H7 (cell line): ENCODE results near the gene SRSF2. TPM values are rescaled to one million over a fixed set of nuclear protein-coding genes. Genes with fewer than 3 reads are reported as not detected.

ENCODE experiments used
- DNase-seq: peaks from one replicate; pipeline ENCODE4 v3.0.0; 2012
- H3K27me3 ChIP-seq: 2 replicates; pipeline ENCODE4 v1.6.0; 2011; ENCODE audit warnings: mild to moderate bottlenecking, low read length; ENCODE audit not compliant: control insufficient read depth, insufficient read depth
- H3K36me3 ChIP-seq: replicated peaks from 2 replicates; pipeline ENCODE4 v1.5.1; 2011; ENCODE audit warnings: low read length; ENCODE audit not compliant: control insufficient read depth, insufficient read depth
- H3K4me3 ChIP-seq: 2 replicates; pipeline ENCODE4 v1.5.1; 2011; ENCODE audit warnings: low read depth, mild to moderate bottlenecking, control low read depth, low read length, moderate library complexity; ENCODE audit not compliant: insufficient read depth
- total RNA-seq: library from RNA; depleted of rRNA; stranded (reverse); fragments of >200 nt; shearing (Covaris generic); gene quantifications from 2 replicates; pipeline ENCODE4 v1.2.3, GENCODE V29; 2014; rRNA removed

The SRSF2 gene
- total RNA-seq, 1 experiment from 2014 or later: 489 TPM

DNA sequence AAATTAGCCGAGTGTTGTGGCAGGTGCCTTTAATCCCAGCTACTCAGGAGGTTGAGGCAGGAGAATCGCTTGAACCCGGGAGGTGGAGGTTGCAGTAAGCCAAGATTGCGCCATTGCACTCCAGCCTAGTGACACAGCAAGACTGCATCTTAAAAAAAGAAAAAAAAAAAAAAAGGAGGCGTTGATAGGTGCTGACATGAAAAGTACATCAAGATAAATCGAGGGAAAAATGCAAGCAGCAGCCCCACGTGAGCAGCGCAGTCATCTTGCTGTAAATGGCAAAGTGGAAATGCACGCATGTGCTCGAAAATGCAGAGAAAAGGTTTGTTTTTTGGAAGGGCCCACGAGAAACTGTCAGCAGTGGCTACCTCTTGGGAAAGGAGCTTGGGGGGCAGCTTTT lies 47.3 kb downstream of the SRSF2 start:
- H3K36me3 ChIP-seq: no peaks in the 10 kb centered on the region
- no peaks in the 10 kb centered on the region for H3K27me3 ChIP-seq
- no peak for DNase-seq
- H3K4me3 ChIP-seq: no peak overlapping the region

DNA sequence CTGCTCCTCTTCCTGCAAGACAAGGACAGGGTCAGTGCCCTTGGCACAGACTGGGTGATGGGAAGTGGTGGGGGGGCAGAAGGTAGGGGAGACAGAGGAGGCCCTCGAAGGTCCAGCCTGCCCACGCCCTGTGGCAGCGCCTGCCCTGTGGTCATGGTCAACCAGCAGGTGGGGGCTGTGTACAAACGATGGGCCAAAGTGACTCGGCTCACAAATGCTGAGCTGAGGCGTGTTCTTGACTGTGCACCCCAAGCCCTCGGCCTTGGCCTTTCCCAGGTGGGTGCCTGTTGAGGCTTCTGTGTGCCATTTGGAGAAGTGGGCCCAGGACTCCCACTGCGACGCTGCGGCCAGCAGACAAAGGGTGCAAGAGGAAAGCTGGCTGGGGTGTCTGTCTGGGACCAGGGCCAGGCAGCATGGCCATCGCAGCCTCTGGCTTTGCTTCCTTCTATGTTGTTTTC lies 48.9 kb downstream of the SRSF2 start:
- no peaks in the 10 kb centered on the region for H3K36me3 ChIP-seq
- no peaks in the 10 kb centered on the region for H3K27me3 ChIP-seq
- no peak for DNase-seq

DNA sequence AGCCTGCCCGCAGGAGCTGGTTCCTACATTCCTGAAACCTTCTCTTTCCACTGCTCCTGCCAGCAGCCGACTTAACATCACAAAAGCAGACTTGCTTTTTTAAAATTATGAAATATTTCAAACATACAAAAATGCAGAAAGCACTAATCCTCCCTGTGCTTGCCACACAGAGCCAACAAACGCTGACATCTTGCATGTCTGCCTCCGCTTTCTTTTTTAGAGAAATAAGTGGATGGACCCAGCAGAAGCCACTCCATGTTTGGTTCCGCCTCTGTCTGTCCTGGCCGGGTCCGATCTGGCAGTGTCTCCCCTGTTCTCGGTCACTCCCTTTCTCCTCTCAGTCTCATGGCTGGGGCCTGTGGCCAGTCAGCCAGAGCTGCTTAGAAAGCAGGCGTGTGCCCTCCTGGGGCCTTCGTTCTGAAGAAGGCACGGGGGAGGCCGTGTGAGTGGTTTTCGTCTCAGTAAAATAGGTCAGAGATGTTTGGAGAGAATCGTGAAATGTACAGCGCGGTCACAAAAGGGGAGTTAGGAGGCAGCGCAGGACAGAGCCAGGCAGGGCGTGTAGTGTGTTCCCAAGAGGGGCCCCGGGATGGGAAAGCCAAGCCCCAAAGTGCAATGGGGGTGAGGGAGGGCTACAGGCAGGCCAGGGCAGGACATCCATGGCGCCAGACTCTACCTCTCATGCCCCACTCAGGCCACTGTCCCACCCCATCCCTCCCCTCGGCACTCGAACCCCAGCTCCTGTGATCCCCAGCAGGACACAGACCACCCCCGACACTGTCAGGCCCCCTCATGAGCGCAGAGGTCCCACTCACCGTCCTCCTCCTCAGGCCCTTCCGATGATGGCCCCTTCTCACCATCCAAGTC lies 49.6 kb downstream of the SRSF2 start:
- no peak overlapping the region for H3K4me3 ChIP-seq
- no peaks in the 10 kb centered on the region for H3K36me3 ChIP-seq

More for the DNA sequence above, 48.9 kb downstream of the SRSF2 start:
- no peak overlapping the region for H3K4me3 ChIP-seq

DNA sequence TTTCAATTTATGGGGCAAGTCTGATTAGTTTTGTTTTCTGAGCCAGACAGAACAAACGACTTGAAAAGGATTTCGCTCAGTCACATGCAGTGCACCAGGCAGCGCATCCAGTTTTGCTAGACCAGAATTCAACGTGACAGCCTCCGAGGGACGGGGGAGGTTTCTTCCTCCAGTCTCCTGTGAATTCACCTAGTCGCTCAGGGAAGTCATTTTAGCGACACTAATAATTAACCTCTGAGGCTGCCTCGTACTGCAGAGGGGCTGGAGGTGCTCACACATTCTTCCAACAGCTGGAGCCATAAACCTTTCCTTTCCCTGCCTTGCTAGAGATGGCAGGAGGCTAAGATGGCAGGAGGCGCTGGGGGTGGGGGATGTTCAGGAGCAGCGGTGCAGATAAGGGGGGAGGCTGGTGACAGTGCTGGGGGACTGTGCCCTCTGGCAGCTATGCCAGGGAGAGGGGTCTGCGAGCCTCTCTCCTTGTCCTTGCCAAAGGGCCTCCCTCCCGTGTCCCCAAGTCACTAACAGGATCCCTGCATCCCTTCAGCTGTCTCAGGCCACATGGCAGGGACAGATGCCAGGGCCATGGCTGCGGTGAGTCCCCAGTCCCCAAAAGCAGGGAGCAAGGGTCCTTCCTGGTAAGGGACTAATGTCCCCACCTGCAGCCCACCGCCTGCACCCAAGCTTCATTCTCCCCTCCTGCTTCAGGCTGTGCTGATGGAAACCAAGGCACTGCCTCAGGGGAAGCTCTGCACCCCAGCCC lies 50.4 kb downstream of the SRSF2 start:
- no peak overlapping the region for H3K4me3 ChIP-seq
- H3K36me3 ChIP-seq: no peaks in the 10 kb centered on the region
- peak; percentile 55 for DNase-seq
- no peaks in the 10 kb centered on the region for H3K27me3 ChIP-seq

More for the DNA sequence above, 49.6 kb downstream of the SRSF2 start:
- DNase-seq: peak; percentile 58
- no peaks in the 10 kb centered on the region for H3K27me3 ChIP-seq

DNA sequence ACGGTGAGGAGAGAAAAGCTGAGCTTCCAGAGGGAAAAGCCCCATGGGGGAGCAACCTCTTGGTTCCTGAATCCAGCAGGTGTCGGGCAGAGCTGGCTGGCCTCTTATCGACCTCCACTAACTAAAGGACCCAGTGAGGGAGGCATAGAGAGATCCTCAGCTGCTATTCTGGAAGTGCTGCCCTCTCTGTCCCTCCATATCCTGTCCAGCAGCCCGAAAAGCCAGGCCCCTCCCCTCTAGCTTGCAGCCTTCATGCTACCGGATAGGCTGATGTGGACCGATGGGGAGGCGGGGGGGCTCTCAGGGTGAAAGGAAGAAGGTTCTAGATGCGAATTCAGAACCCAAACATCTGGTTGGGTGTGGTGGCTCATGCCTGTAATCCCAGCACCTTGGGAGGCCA lies 51.3 kb downstream of the SRSF2 start:
- H3K4me3 ChIP-seq: no peak overlapping the region
- DNase-seq: peak; percentile 56
- H3K27me3 ChIP-seq: no peaks in the 10 kb centered on the region
- no peaks in the 10 kb centered on the region for H3K36me3 ChIP-seq

DNA sequence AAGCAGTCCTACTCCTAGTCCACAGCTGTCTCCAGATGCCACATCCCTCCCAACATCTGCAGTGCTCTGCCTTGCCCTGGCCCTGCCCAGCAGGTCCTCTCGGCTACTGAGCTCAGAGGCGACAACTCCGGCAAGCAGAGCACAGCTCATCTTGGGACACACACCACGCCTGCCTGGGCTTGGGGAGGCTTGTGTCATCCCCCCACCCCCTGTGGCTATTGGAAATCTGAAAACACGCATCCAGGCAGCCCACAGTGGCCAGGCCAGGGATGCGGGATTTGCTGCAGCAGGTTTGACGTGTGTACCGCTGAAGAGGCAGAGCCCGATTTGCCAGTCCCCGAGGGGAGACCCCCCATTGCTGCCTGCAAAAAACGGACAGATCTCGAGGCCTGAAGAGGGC lies 51.8 kb downstream of the SRSF2 start:
- Histone ChIP-seq H3K4me3 (no peak overlapping the region), H3K36me3 (no peaks in the 10 kb centered on the region), H3K27me3 (no peaks in the 10 kb centered on the region)
- peak; percentile 48 for DNase-seq

DNA sequence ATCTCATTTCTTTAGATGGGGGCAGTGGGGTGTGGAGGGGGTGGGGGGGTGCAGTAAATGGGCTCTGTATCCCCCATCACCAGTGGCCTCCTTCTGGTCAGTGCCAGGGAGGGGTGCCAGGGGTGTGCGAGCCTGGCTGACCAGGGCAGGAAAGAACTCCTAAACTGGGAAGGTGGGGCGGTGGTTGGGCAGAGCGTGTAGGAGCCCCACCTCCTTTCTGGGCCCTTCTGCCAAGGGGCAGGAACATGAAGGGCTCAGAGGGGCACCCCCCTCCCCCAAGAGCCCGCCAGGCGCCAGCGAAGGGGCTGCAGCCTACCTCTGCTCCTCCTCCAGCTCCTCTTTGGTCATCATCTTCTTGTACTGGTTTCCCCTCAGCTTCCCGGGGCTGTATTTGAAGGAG lies 52.4 kb downstream of the SRSF2 start:
- H3K4me3 ChIP-seq: no peak overlapping the region
- peak; percentile 40 for DNase-seq
- no peaks in the 10 kb centered on the region for H3K36me3 ChIP-seq
- H3K27me3 ChIP-seq: no peaks in the 10 kb centered on the region

Other genes starting within 250 kb of the SRSF2 start
- gene RHBDF2, start 235.9 kb downstream of the SRSF2 start, total RNA-seq: 23.0 and 34.3 TPM in 2 replicates
- gene CYGB, start 199.6 kb downstream of the SRSF2 start, total RNA-seq: 1.4 and 3.5 TPM in 2 replicates
- gene PRCD, start 197.3 kb downstream of the SRSF2 start, total RNA-seq: 0.70 and 0.83 TPM in 2 replicates
- 1.7 and 2.4 TPM in 2 replicates for gene ST6GALNAC2, start 151.5 kb downstream of the SRSF2 start, total RNA-seq
- gene ST6GALNAC1, start 93.6 kb downstream of the SRSF2 start, total RNA-seq: not detected in 2 replicates
- gene MXRA7, start 26.4 kb downstream of the SRSF2 start, total RNA-seq: 38.2 and 59.3 TPM in 2 replicates
- gene JMJD6, start 10.7 kb downstream of the SRSF2 start, total RNA-seq: 16.5 and 16.8 TPM in 2 replicates
- 50.0 and 54.4 TPM in 2 replicates for gene METTL23, start 10.5 kb downstream of the SRSF2 start, total RNA-seq
- gene MFSD11, start 788 bp upstream of the SRSF2 start, total RNA-seq: 11.1 and 16.5 TPM in 2 replicates
- 3.7 and 4.2 TPM in 2 replicates for gene MGAT5B, start 131.1 kb upstream of the SRSF2 start, total RNA-seq